Sigmoid colon (tissue), 4 donors: Measurements from ENCODE around the gene APBB2.

Experiments
- CTCF ChIP-seq, 4 experiments: fragments of 450-650 bp in 3 of 4; fragments of 200-600 bp in 1 of 4; IDR thresholded peaks; one replicate each; pipeline ENCODE4 v1.5.1; 2016 to 2019; ENCODE audit warnings: antibody characterized with exemption in 4 of 4, mild to moderate bottlenecking in 3 of 4, moderate library complexity in 2 of 4
- EP300 ChIP-seq, 4 donors: sonication (generic); formaldehyde crosslinking; IDR thresholded peaks; one replicate each; pipeline ENCODE4 v1.6.1; 2017; ENCODE audit warnings: antibody characterized with exemption in 4 of 4
- POLR2A ChIP-seq, 2 donors: fragments of 450-650 bp; IDR thresholded peaks; one replicate each; pipeline ENCODE4 v1.6.1; 2016; ENCODE audit warnings: antibody characterized with exemption in 2 of 2, mild to moderate bottlenecking in 2 of 2, moderate library complexity in 2 of 2
- POLR2AphosphoS5 ChIP-seq, 4 donors: sonication (generic); formaldehyde crosslinking; IDR thresholded peaks; one replicate each; pipeline ENCODE4 v1.6.1; 2017; ENCODE audit warnings: antibody characterized with exemption in 4 of 4

- no peak for TF ChIP-seq CTCF (IDR thresholded peaks at IDR 0.05)
- no peak for TF ChIP-seq POLR2A (IDR thresholded peaks at IDR 0.05)
- TF ChIP-seq POLR2AphosphoS5 (IDR thresholded peaks at IDR 0.05), result no peak
- no peak for TF ChIP-seq EP300 (IDR thresholded peaks at IDR 0.05)
These were observed 250.4 kb downstream of the APBB2 start for GRCh38 chr4:40963897-40964478.
